HG03139 (cell line): Measurements from ENCODE around the gene EPM2A.
"Not testable (repeated sequence)": the region's sequence is repeated elsewhere in the genome, so short reads cannot be mapped to it uniquely, and the experiment has no call there.

ENCODE experiments used
- ATAC-seq: cut with Tn5 transposase; IDR thresholded peaks from one replicate; pipeline ENCODE4 v1.9.1; 2021; ENCODE audit not compliant: unreplicated experiment

Gene EPM2A

GRCh38 chr6:145731447-145731846, 3.9 kb downstream of the EPM2A start:
- no peak for ATAC-seq

GRCh38 chr6:145729887-145730286, 5.4 kb downstream of the EPM2A start:
- no peak for ATAC-seq

GRCh38 chr6:145728444-145729385, 6.6 kb downstream of the EPM2A start:
- ATAC-seq, result no peak

- no peak for ATAC-seq
These were observed 7.4 kb downstream of the EPM2A start for GRCh38 chr6:145727817-145728388.

GRCh38 chr6:145725570-145725969, 9.8 kb downstream of the EPM2A start:
- no peak for ATAC-seq

GRCh38 chr6:145723646-145724045, 11.7 kb downstream of the EPM2A start:
- ATAC-seq, result no peak

- ATAC-seq, result no peak
These were observed 13.1 kb downstream of the EPM2A start for GRCh38 chr6:145722190-145722589.

GRCh38 chr6:145721144-145721543, 14.2 kb downstream of the EPM2A start:
- no peak for ATAC-seq

GRCh38 chr6:145715426-145715825, 19.9 kb downstream of the EPM2A start:
- ATAC-seq, result no peak

GRCh38 chr6:145714731-145715130, 20.6 kb downstream of the EPM2A start:
- ATAC-seq, result no peak

GRCh38 chr6:145713773-145714172, 21.5 kb downstream of the EPM2A start:
- no peak for ATAC-seq

GRCh38 chr6:145711372-145711771, 23.9 kb downstream of the EPM2A start:
- no peak for ATAC-seq

- no peak for ATAC-seq
These were observed 27.9 kb downstream of the EPM2A start for GRCh38 chr6:145707397-145707796.

GRCh38 chr6:145705561-145705960, 29.8 kb downstream of the EPM2A start:
- ATAC-seq, result no peak

GRCh38 chr6:145704143-145704781, 31.1 kb downstream of the EPM2A start:
- no peak for ATAC-seq

- no peak for ATAC-seq
These were observed 35.9 kb downstream of the EPM2A start for GRCh38 chr6:145699462-145699861.

GRCh38 chr6:145697401-145697800, 37.9 kb downstream of the EPM2A start:
- ATAC-seq, result not testable (repeated sequence)

GRCh38 chr6:145694083-145694737, 41.1 kb downstream of the EPM2A start:
- ATAC-seq, result no peak

- ATAC-seq, result no peak
These were observed 44.4 kb downstream of the EPM2A start for GRCh38 chr6:145690969-145691368.

GRCh38 chr6:145689529-145689928, 45.8 kb downstream of the EPM2A start:
- ATAC-seq, result no peak

GRCh38 chr6:145688493-145688905, 46.8 kb downstream of the EPM2A start:
- ATAC-seq, result no peak
